ENCODE measurements around the gene IFNGR2. TPM values are rescaled to one million over a fixed set of nuclear protein-coding genes. Genes with fewer than 3 reads are reported as not detected.

The IFNGR2 gene
- total and polyA plus RNA-seq, 2 of the 8 experiments (the other 6 are each of a cell fraction or from before 2014, with no cell fraction given): 36.0 to 46.4 TPM

DNA sequence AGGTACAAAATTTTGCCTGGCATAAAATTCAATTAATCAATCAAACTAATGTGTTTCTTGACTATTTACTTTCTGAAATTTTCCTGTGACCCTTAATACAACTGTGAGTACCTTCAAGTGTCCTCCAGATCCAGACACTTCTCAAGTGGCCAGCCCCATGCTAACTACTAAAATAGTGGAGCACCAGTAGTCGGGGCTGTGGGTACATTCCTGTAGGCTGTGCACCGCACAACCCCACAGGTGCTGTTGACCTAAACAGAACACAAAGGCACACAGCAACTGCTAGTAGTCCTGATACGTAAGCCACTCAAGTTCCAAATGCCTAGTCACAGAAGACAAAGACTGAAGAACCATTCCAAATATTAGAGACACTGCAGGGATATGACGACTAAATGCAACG is 40.0 kb downstream of the IFNGR2 start:
- Histone ChIP-seq H3K18ac (ENCODE audit: extremely low read depth, low read length) (no peak overlapping the region), H2BK120ac (replicated peaks; ENCODE audit: low read depth, low read length) (no peak overlapping the region), H2BK15ac (ENCODE audit: low read length) (no peak overlapping the region), H3K4ac (replicated peaks; ENCODE audit: insufficient read length, low read depth, low read length) (no peak overlapping the region), H3K79me1 (ENCODE audit: low read depth, low read length) (no peaks in the 10 kb centered on the region), H3K4me1 (replicated peaks in 1 of 4; ENCODE audit: control insufficient read depth in 3 of 4, insufficient read depth in 4 of 4, low read length in 3 of 4) (no peaks in the 10 kb centered on the region), H3K9ac (replicated peaks in 1 of 4; ENCODE audit: extremely low read depth in 1 of 4, low read depth in 3 of 4, low read length in 3 of 4) (no peak overlapping the region), H3K14ac (ENCODE audit: insufficient read length) (no peak overlapping the region), H2BK20ac (ENCODE audit: low read length) (no peak overlapping the region), H3K23me2 (ENCODE audit: low read depth, low read length) (no peaks in the 10 kb centered on the region), H2AK5ac (ENCODE audit: low read depth, low read length) (no peak overlapping the region), H4K5ac (ENCODE audit: insufficient read length, low read depth, low read length) (no peak overlapping the region), H3K9me3 (ENCODE audit: insufficient read depth in 2 of 2, low read depth in 1 of 2, low read length in 1 of 2) (no peaks in the 10 kb centered on the region), H3K36me3 (ENCODE audit: control insufficient read depth in 2 of 4, insufficient read depth in 4 of 4, low read length in 3 of 4) (no peaks in the 10 kb centered on the region), H2BK5ac (ENCODE audit: low read depth, low read length) (no peak overlapping the region), H3K4me3 (ENCODE audit: extremely low read depth in 1 of 4, insufficient read depth in 2 of 4, low read depth in 3 of 4, low read length in 4 of 4) (no peak overlapping the region), H3K79me2 (ENCODE audit: control insufficient read depth in 1 of 2, insufficient read depth in 2 of 2, low read length in 2 of 2) (no peaks in the 10 kb centered on the region), H4K91ac (replicated peaks; ENCODE audit: insufficient read length, low read length) (no peak overlapping the region), H3K23ac (ENCODE audit: insufficient read length) (no peak overlapping the region), H2BK12ac (ENCODE audit: low read depth, low read length) (no peak overlapping the region), H3K56ac (replicated peaks; ENCODE audit: insufficient read length, low read depth, low read length) (no peak overlapping the region), H3K27me3 (replicated peaks in 1 of 4; ENCODE audit: control insufficient read depth in 3 of 4, extremely low read depth in 1 of 4, insufficient read depth in 3 of 4, low read length in 3 of 4) (no peaks in the 10 kb centered on the region), H3K27ac (ENCODE audit: low read depth, low read length) (no peak overlapping the region), H4K20me1 (replicated peaks in 1 of 2; ENCODE audit: control insufficient read depth in 1 of 2, insufficient read depth in 2 of 2, low read length in 2 of 2) (no peaks in the 10 kb centered on the region), H3K4me2 (ENCODE audit: insufficient read depth in 1 of 2, low read depth in 2 of 2, low read length in 2 of 2) (no peak overlapping the region), H2AFZ (ENCODE audit: low read length) (no peak overlapping the region), H4K8ac (ENCODE audit: extremely low read depth, insufficient read depth, low read length) (no peak overlapping the region)
- WGBS, 2 experiments (ENCODE audit: extremely low coverage in 1 of 2, insufficient coverage in 1 of 2, insufficient read length in 1 of 2, insufficient replicate concordance in 2 of 2, low coverage in 1 of 2, low lambda C conversion rate in 2 of 2, missing lambda C conversion rate in 1 of 2): 87% methylated on average over 5 of the region's 5 CpGs; no CpG with 5 or more reads in 1 of the 2 experiments
- CTCF ChIA-PET (ENCODE audit: partially characterized antibody): interaction anchor here (1.2 to 4.3 kb wide), 3 partner anchors 96 to 503 kb away, joined by 3 to 39 read pairs (median 22); no protein-coding TSS in a partner anchor
- POLR2A ChIA-PET (ENCODE audit: partially characterized antibody): no interaction called here
- FAIRE-seq (no peak), DNase-seq (ENCODE audit: low read depth in 1 of 2, low spot score in 2 of 2) (no peak)
- TF ChIP-seq BCL11A (IDR thresholded peaks at IDR 0.05; ENCODE audit: low read depth in 2 of 2, low read length in 2 of 2) (no peak), BRCA1 (IDR thresholded peaks at IDR 0.05; ENCODE audit: low read depth, low read length) (no peak), NRF1 (IDR thresholded peaks at IDR 0.05; ENCODE audit: low read depth, low read length) (no peak), JUN (IDR thresholded peaks at IDR 0.05; ENCODE audit: low read depth, low read length) (no peak), SAP30 (IDR thresholded peaks at IDR 0.05; ENCODE audit: insufficient read depth, insufficient replicate concordance, low read length) (no peak), SUZ12 (IDR thresholded peaks at IDR 0.05; ENCODE audit: low read length) (no peak), TAF1 (IDR thresholded peaks at IDR 0.05; ENCODE audit: low read depth, low read length) (no peak), KDM4A (IDR thresholded peaks at IDR 0.05; ENCODE audit: low read depth, low read length, severe bottlenecking) (no peak), SIX5 (IDR thresholded peaks at IDR 0.05; ENCODE audit: low read depth, low read length) (no peak), POU5F1 (IDR thresholded peaks at IDR 0.05; ENCODE audit: low read depth, low read length) (no peak), SP1 (IDR thresholded peaks at IDR 0.05; ENCODE audit: low read depth, low read length) (no peak)
- TF ChIP-seq, protein P1, sequence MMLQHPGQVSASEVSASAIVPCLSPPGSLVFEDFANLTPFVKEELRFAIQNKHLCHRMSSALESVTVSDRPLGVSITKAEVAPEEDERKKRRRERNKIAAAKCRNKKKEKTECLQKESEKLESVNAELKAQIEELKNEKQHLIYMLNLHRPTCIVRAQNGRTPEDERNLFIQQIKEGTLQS (IDR thresholded peaks at IDR 0.05; ENCODE audit: insufficient read depth, low read depth, low read length): no peak
- TF ChIP-seq, protein P2, sequence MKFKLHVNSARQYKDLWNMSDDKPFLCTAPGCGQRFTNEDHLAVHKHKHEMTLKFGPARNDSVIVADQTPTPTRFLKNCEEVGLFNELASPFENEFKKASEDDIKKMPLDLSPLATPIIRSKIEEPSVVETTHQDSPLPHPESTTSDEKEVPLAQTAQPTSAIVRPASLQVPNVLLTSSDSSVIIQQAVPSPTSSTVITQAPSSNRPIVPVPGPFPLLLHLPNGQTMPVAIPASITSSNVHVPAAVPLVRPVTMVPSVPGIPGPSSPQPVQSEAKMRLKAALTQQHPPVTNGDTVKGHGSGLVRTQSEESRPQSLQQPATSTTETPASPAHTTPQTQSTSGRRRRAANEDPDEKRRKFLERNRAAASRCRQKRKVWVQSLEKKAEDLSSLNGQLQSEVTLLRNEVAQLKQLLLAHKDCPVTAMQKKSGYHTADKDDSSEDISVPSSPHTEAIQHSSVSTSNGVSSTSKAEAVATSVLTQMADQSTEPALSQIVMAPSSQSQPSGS (IDR thresholded peaks at IDR 0.05; ENCODE audit: low read length): no peak
